AML-193 (cell line): ENCODE results near the gene ATP10A.

Experiments
- DNase-seq, 2 experiments: peaks; one replicate each; lab custom pipeline; 2025; lab: John Stamatoyannopoulos, UW

ATP10A gene

GRCh38 chr15:25679492-25679891, 183.6 kb downstream of the ATP10A start:
- no peak for DNase-seq

GRCh38 chr15:25678500-25678855, 184.6 kb downstream of the ATP10A start:
- no peak for DNase-seq

GRCh38 chr15:25677719-25678499, 185.2 kb downstream of the ATP10A start:
- DNase-seq: no peak

- no peak for DNase-seq
Measured at GRCh38 chr15:25676070-25676469, 187.1 kb downstream of the ATP10A start.

- no peak for DNase-seq
Measured at GRCh38 chr15:25675396-25675795, 187.7 kb downstream of the ATP10A start.

GRCh38 chr15:25674913-25675312, 188.2 kb downstream of the ATP10A start:
- DNase-seq: no peak

GRCh38 chr15:25673972-25674371, 189.2 kb downstream of the ATP10A start:
- DNase-seq: no peak

- no peak for DNase-seq
Measured at GRCh38 chr15:25673351-25673750, 189.8 kb downstream of the ATP10A start.

- DNase-seq: no peak
Measured at GRCh38 chr15:25671132-25671531, 192.0 kb downstream of the ATP10A start.

- no peak for DNase-seq
Measured at GRCh38 chr15:25670621-25671020, 192.5 kb downstream of the ATP10A start.

GRCh38 chr15:25670025-25670554, 193.0 kb downstream of the ATP10A start:
- no peak for DNase-seq

- DNase-seq: no peak
Measured at GRCh38 chr15:25668901-25669300, 194.2 kb downstream of the ATP10A start.

- DNase-seq: no peak
Measured at GRCh38 chr15:25668236-25668795, 194.8 kb downstream of the ATP10A start.

- DNase-seq: no peak
Measured at GRCh38 chr15:25667829-25668228, 195.3 kb downstream of the ATP10A start.

GRCh38 chr15:25665913-25666312, 197.2 kb downstream of the ATP10A start:
- DNase-seq: no peak

- DNase-seq: no peak
Measured at GRCh38 chr15:25664761-25665160, 198.4 kb downstream of the ATP10A start.

GRCh38 chr15:25663515-25663914, 199.6 kb downstream of the ATP10A start:
- DNase-seq: no peak

- no peak for DNase-seq
Measured at GRCh38 chr15:25661898-25662297, 201.2 kb downstream of the ATP10A start.

GRCh38 chr15:25659251-25659650, 203.9 kb downstream of the ATP10A start:
- no peak for DNase-seq

- no peak for DNase-seq
Measured at GRCh38 chr15:25658560-25658959, 204.6 kb downstream of the ATP10A start.

GRCh38 chr15:25655207-25655948, 207.7 kb downstream of the ATP10A start:
- DNase-seq: no peak

GRCh38 chr15:25653371-25653770, 209.8 kb downstream of the ATP10A start:
- no peak for DNase-seq

- no peak for DNase-seq
Measured at GRCh38 chr15:25652704-25653103, 210.4 kb downstream of the ATP10A start.
